Cardiac muscle cell (in vitro differentiated cells and primary cell): Measurements from ENCODE around the gene FHIT. TPM values are rescaled to one million over a fixed set of nuclear protein-coding genes. Genes with fewer than 3 reads are reported as not detected.

Source experiments
- DNase-seq, 2 donors: peaks; one replicate each; pipeline versions ENCODE4 v3.0.0 to v3.0.0-alpha.2; 2010 to 2017; ENCODE audit warnings: low read depth in 1 of 2, low spot score in 1 of 2
- H3K27ac ChIP-seq: fragments of 200-600 bp; sonication (generic); 2 replicates; pipeline ENCODE4 v1.5.1; 2016
- H3K27me3 ChIP-seq: fragments of 200-600 bp; sonication (generic); 2 replicates; pipeline ENCODE4 v1.6.0; 2016; ENCODE audit warnings: control low read depth
- H3K36me3 ChIP-seq: fragments of 200-600 bp; sonication (generic); 2 replicates; pipeline ENCODE4 v1.5.1; 2016; ENCODE audit warnings: control low read depth
- H3K4me1 ChIP-seq: fragments of 200-600 bp; sonication (generic); 2 replicates; pipeline ENCODE4 v1.8.1; 2017; ENCODE audit warnings: low read depth, mild to moderate bottlenecking, mixed run types
- H3K4me3 ChIP-seq: fragments of 200-600 bp; sonication (generic); 2 replicates; pipeline ENCODE4 v1.5.1; 2016; ENCODE audit warnings: mild to moderate bottlenecking
- H3K9me3 ChIP-seq: fragments of 200-600 bp; sonication (generic); 2 replicates; pipeline ENCODE4 v1.5.1; 2017; ENCODE audit warnings: low read depth, mild to moderate bottlenecking, control low read depth
- polyA plus RNA-seq: library from polyadenylated mRNA; unstranded; fragments of >200 nt; fragmentation: Nextera tagmentation; extraction: Ambion mirVana; gene quantifications from 2 replicates; pipeline ENCODE4 v1.2.1, GENCODE V29; 2016
- total RNA-seq: library from RNA; depleted of rRNA; stranded (reverse); fragments of >200 nt; gene quantifications from 2 replicates; pipeline ENCODE4 v1.2.3, GENCODE V29; 2016
- TF ChIP-seq, protein P1 (sequence below): IDR thresholded peaks from 2 replicates; pipeline ENCODE4 v1.5.1; 2012; ENCODE audit warnings: low read depth, mild to moderate bottlenecking, low read length

FHIT gene
- total and polyA plus RNA-seq, 2 experiments from 2014 or later, result 6.9 to 12.5 TPM

DNA sequence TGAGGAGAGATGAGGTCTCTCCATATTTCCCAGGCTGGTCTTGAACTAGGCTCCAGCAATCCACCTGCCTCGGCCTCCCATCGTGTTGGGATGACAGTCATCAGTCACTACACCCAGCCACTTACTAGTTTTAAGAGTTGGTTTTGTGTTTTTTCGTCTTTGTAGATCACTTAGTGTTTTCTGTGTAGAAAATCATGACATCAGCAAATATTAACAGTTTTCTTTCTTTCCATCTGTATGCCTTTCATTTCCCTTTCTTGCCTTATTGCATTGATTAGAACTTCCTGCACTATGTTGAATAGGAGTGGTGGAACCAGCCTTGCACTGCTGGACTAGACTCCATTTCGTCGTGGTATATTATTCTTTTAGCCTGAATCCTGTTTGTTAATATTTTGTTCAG, 415.5 kb downstream of the FHIT start:
- Histone ChIP-seq H3K27me3 (no peaks in the 10 kb centered on the region), H3K36me3 (no peaks in the 10 kb centered on the region), H3K4me3 (no peak overlapping the region), H3K9me3 (no peaks in the 10 kb centered on the region), H3K4me1 (no peaks in the 10 kb centered on the region), H3K27ac (no peak overlapping the region)
- TF ChIP-seq, protein P1, sequence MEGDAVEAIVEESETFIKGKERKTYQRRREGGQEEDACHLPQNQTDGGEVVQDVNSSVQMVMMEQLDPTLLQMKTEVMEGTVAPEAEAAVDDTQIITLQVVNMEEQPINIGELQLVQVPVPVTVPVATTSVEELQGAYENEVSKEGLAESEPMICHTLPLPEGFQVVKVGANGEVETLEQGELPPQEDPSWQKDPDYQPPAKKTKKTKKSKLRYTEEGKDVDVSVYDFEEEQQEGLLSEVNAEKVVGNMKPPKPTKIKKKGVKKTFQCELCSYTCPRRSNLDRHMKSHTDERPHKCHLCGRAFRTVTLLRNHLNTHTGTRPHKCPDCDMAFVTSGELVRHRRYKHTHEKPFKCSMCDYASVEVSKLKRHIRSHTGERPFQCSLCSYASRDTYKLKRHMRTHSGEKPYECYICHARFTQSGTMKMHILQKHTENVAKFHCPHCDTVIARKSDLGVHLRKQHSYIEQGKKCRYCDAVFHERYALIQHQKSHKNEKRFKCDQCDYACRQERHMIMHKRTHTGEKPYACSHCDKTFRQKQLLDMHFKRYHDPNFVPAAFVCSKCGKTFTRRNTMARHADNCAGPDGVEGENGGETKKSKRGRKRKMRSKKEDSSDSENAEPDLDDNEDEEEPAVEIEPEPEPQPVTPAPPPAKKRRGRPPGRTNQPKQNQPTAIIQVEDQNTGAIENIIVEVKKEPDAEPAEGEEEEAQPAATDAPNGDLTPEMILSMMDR, result no peak
- DNase-seq, result no peak

DNA sequence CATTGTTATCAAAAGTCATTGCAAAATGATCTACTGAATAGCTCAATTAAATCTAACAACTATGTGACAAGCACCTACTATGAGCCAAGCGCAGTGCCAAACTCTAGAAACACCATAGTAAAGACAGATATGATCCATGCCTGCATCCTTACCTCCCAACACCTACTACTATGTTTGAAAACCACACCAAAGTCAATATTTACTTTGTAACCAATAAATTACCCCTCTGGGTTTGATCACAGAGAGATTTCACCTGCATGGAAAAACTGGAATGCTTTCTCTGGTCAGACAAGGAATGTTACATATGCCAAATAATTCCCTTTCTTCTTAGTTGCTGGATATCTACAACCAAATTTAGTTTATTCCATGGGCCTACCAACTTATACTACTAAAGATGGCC, 422.2 kb downstream of the FHIT start:
- TF ChIP-seq, protein P1, result no peak
- Histone ChIP-seq H3K4me1 (peaks cover 5% of the 10 kb centered on the region), H3K36me3 (no peaks in the 10 kb centered on the region), H3K9me3 (no peaks in the 10 kb centered on the region), H3K27ac (no peak overlapping the region), H3K4me3 (no peak overlapping the region), H3K27me3 (no peaks in the 10 kb centered on the region)
- no peak for DNase-seq

DNA sequence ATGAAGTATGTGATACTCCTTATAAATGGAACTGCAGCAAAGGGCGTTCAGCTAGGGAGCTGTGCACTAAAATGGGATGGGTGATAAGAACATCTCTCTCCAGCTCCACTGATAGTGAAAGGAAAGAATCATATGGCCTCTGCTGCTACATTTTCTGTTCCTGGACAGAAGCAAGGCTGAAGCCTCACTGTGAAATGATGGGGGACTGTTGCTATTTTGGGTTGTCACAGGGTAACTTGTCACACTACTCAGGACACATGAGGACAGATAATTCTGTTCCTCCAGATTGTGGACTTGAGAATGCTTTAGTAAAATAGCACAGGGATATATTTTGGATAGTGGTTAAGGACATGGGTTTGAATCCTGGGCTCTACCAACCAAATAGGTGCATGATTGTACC, 423.6 kb downstream of the FHIT start:
- TF ChIP-seq, protein P1, result no peak
- DNase-seq, result no peak
- H3K27me3 ChIP-seq, result no peaks in the 10 kb centered on the region

DNA sequence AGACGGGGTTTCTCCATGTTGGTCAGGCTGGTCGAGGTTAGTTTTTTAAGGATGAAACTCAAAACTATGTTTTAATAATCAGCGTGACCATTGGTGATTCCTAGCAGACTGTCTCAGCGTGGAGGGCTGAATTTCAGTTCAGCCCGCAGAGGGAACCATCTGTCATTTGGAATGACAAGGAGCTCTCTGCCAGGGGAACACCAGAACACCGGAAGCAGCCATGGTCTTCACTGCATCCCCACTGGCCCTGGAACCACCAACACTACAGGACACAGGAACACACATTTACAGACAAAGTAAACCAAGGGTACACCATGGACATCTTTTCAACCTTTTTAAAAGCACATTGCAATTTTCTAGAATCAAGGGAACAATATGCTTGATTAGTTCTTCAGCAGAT, 424.7 kb downstream of the FHIT start:
- no peaks in the 10 kb centered on the region for H3K36me3 ChIP-seq
- H3K27ac ChIP-seq, result no peak overlapping the region
- no peaks in the 10 kb centered on the region for H3K27me3 ChIP-seq
- TF ChIP-seq, protein P1, result no peak
- H3K4me1 ChIP-seq, result peaks cover 5% of the 10 kb centered on the region
- DNase-seq, result no peak
- no peak overlapping the region for H3K4me3 ChIP-seq
- H3K9me3 ChIP-seq, result no peaks in the 10 kb centered on the region

More for the DNA sequence above, 423.6 kb downstream of the FHIT start:
- Histone ChIP-seq H3K27ac (no peak overlapping the region), H3K4me1 (peaks cover 5% of the 10 kb centered on the region), H3K4me3 (no peak overlapping the region), H3K36me3 (no peaks in the 10 kb centered on the region), H3K9me3 (no peaks in the 10 kb centered on the region)

DNA sequence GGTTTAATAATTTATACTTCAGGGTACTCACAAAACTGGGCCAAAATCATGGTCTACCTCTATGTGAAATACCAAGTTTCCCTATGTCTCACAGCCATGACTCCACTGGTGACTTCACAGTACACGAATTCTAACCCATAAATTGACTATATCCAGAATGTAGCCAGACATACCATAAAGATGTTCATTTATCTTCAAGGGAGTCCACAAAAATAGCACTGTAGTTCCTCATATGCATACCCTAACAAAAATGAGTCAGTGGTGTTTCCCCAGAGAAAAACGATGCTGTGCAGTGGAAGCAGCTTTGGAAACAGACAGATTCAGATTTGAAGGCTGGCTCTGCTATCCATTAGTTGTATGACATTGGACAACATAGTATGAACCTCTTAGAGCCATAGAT, 438.8 kb downstream of the FHIT start:
- no peaks in the 10 kb centered on the region for H3K9me3 ChIP-seq
- no peaks in the 10 kb centered on the region for H3K4me1 ChIP-seq
- no peaks in the 10 kb centered on the region for H3K36me3 ChIP-seq
- no peak overlapping the region for H3K4me3 ChIP-seq
- H3K27me3 ChIP-seq, result no peaks in the 10 kb centered on the region
- TF ChIP-seq, protein P1, result no peak
- no peak for DNase-seq
- no peak overlapping the region for H3K27ac ChIP-seq

DNA sequence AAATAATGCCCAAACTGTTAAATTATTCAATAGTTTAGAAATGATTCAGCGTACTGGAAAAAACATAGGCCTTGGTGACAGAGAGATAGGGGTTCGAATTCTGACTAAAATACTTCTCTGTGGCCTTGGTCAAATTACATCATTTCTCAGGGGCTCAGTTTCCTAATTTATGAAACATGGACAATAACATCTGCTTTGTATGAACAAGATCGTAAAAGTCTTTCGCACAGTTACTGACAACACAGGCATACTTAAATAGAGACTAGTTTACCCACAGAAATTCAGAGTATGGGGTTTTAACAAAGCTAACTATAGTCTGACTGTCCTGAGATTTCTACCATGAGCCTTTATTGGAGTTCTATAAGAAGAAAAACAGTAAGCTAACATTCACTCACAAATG, 440.4 kb downstream of the FHIT start:
- Histone ChIP-seq H3K4me3 (no peak overlapping the region), H3K4me1 (no peaks in the 10 kb centered on the region), H3K36me3 (no peaks in the 10 kb centered on the region), H3K9me3 (no peaks in the 10 kb centered on the region), H3K27me3 (no peaks in the 10 kb centered on the region), H3K27ac (no peak overlapping the region)
- TF ChIP-seq, protein P1, result no peak
- no peak for DNase-seq
